Vagina (tissue), 2 donors: ENCODE results near the gene HSPBP1. TPM values are rescaled to one million over a fixed set of nuclear protein-coding genes. Genes with fewer than 3 reads are reported as not detected.

Source experiments
- DNase-seq, 2 donors: peaks; one replicate each; pipeline ENCODE4 v3.0.0-alpha.2; 2017; ENCODE audit errors: extremely low spot score in 2 of 2
- H3K27ac ChIP-seq: fragments of 200-600 bp; sonication (generic); one replicate; pipeline ENCODE4 v1.5.1; 2019
- H3K27me3 ChIP-seq: fragments of 200-600 bp; sonication (generic); one replicate; pipeline ENCODE4 v1.5.1; 2019
- H3K36me3 ChIP-seq, 2 donors: fragments of 200-600 bp; sonication (generic); one replicate each; pipeline ENCODE4 v1.5.1; 2017 to 2019
- H3K4me1 ChIP-seq: fragments of 200-600 bp; sonication (generic); one replicate; pipeline ENCODE4 v1.5.1; 2019
- H3K4me3 ChIP-seq, 2 donors: fragments of 200-600 bp; sonication (generic); 1 replicate in 1 of 2; 2 replicates in 1 of 2; pipeline ENCODE4 v1.5.1; 2016 to 2019
- H3K9me3 ChIP-seq: fragments of 200-600 bp; sonication (generic); one replicate; pipeline ENCODE4 v1.5.1; 2019
- CTCF ChIP-seq, 3 experiments: fragments of 450-650 bp in 2 of 3; fragments of 200-600 bp in 1 of 3; sonication (generic) in 1 of 3; IDR thresholded peaks; one replicate each; pipeline ENCODE4 v1.5.1; 2017 to 2019; ENCODE audit warnings: antibody characterized with exemption in 3 of 3, mild to moderate bottlenecking in 2 of 3, moderate library complexity in 2 of 3
- POLR2A ChIP-seq, 2 donors: fragments of 450-650 bp; IDR thresholded peaks; one replicate each; pipeline ENCODE4 v1.6.1; 2017; ENCODE audit warnings: antibody characterized with exemption in 2 of 2, mild to moderate bottlenecking in 2 of 2, moderate library complexity in 2 of 2
- POLR2AphosphoS5 ChIP-seq, 2 donors: sonication (generic); formaldehyde crosslinking; IDR thresholded peaks; one replicate each; pipeline ENCODE4 v1.9.0; 2017; ENCODE audit warnings: antibody characterized with exemption in 2 of 2, mild to moderate bottlenecking in 2 of 2, low read depth in 1 of 2; ENCODE audit not compliant: insufficient read depth in 1 of 2
- intact Hi-C: fragments of 100-400 bp; cut with DNase I; formaldehyde crosslinking; loops from one replicate; pipeline ENCODE4 v1.15.1; 2023
- total RNA-seq: library from RNA; depleted of rRNA; stranded (reverse); fragments of >200 nt; gene quantifications from one replicate; pipeline ENCODE4 v1.2.3, GENCODE V29; 2016

HSPBP1 gene
- total RNA-seq, 1 donor from 2014 or later, result 29.5 TPM

- Histone ChIP-seq H3K9me3 (no peaks in the 10 kb centered on the region), H3K4me3 (no peak overlapping the region), H3K27me3 (no peaks in the 10 kb centered on the region), H3K36me3 (no peaks in the 10 kb centered on the region), H3K4me1 (no peaks in the 10 kb centered on the region), H3K27ac (no peak overlapping the region)
- no peak for TF ChIP-seq POLR2AphosphoS5 (IDR thresholded peaks at IDR 0.05; ENCODE audit: insufficient read depth in 1 of 2, low read depth in 1 of 2)
- TF ChIP-seq CTCF (IDR thresholded peaks at IDR 0.05), result no peak
- TF ChIP-seq POLR2A (IDR thresholded peaks at IDR 0.05), result no peak
- intact Hi-C loops, result no loop called here
- DNase-seq, result no peak
Observed at GRCh38 chr19:55314396-55314795, 34.5 kb upstream of the HSPBP1 start.

- no peaks in the 10 kb centered on the region for H3K9me3 ChIP-seq
- no peak overlapping the region for H3K27ac ChIP-seq
- no peak for DNase-seq
- H3K4me1 ChIP-seq, result no peaks in the 10 kb centered on the region
- H3K27me3 ChIP-seq, result no peaks in the 10 kb centered on the region
- TF ChIP-seq POLR2A (IDR thresholded peaks at IDR 0.05) (no peak), POLR2AphosphoS5 (IDR thresholded peaks at IDR 0.05; ENCODE audit: insufficient read depth in 1 of 2, low read depth in 1 of 2) (no peak)
- intact Hi-C loops, result no loop called here
- H3K36me3 ChIP-seq, result no peaks in the 10 kb centered on the region
- H3K4me3 ChIP-seq, result no peak overlapping the region
Observed at GRCh38 chr19:55312621-55313512, 33.0 kb upstream of the HSPBP1 start.

GRCh38 chr19:55311797-55312196 is 31.9 kb upstream of the HSPBP1 start:
- intact Hi-C loops, result no loop called here
- no peaks in the 10 kb centered on the region for H3K36me3 ChIP-seq
- no peaks in the 10 kb centered on the region for H3K4me1 ChIP-seq
- TF ChIP-seq CTCF (IDR thresholded peaks at IDR 0.05) (no peak), POLR2AphosphoS5 (IDR thresholded peaks at IDR 0.05; ENCODE audit: insufficient read depth in 1 of 2, low read depth in 1 of 2) (no peak)
- no peak for DNase-seq
- no peaks in the 10 kb centered on the region for H3K9me3 ChIP-seq
- H3K27ac ChIP-seq, result no peak overlapping the region
- no peak overlapping the region for H3K4me3 ChIP-seq
- H3K27me3 ChIP-seq, result no peaks in the 10 kb centered on the region

GRCh38 chr19:55311397-55311796 is 31.5 kb upstream of the HSPBP1 start:
- TF ChIP-seq POLR2AphosphoS5 (IDR thresholded peaks at IDR 0.05; ENCODE audit: insufficient read depth in 1 of 2, low read depth in 1 of 2) (no peak), CTCF (IDR thresholded peaks at IDR 0.05) (no peak), POLR2A (IDR thresholded peaks at IDR 0.05) (no peak)
- intact Hi-C loops, result no loop called here
- no peak for DNase-seq
- H3K27ac ChIP-seq, result no peak overlapping the region
- H3K9me3 ChIP-seq, result no peaks in the 10 kb centered on the region
- no peaks in the 10 kb centered on the region for H3K36me3 ChIP-seq
- no peaks in the 10 kb centered on the region for H3K4me1 ChIP-seq
- no peak overlapping the region for H3K4me3 ChIP-seq
- no peaks in the 10 kb centered on the region for H3K27me3 ChIP-seq

GRCh38 chr19:55310498-55310897 is 30.6 kb upstream of the HSPBP1 start:
- intact Hi-C loops, result no loop called here
- no peaks in the 10 kb centered on the region for H3K36me3 ChIP-seq
- TF ChIP-seq POLR2AphosphoS5 (IDR thresholded peaks at IDR 0.05; ENCODE audit: insufficient read depth in 1 of 2, low read depth in 1 of 2) (no peak), CTCF (IDR thresholded peaks at IDR 0.05) (no peak), POLR2A (IDR thresholded peaks at IDR 0.05) (no peak)

More at GRCh38 chr19:55310498-55310897, 30.6 kb upstream of the HSPBP1 start:
- no peaks in the 10 kb centered on the region for H3K27me3 ChIP-seq
- no peak overlapping the region for H3K27ac ChIP-seq
- no peaks in the 10 kb centered on the region for H3K9me3 ChIP-seq
- H3K4me3 ChIP-seq, result no peak overlapping the region
- DNase-seq, result no peak
- H3K4me1 ChIP-seq, result no peaks in the 10 kb centered on the region
